ENCODE results near the gene SLC13A3. TPM values are rescaled to one million over a fixed set of nuclear protein-coding genes. Genes with fewer than 3 reads are reported as not detected.

Gene SLC13A3
- total RNA-seq, 1 experiment from 2014 or later, result 17.5 TPM

DNA sequence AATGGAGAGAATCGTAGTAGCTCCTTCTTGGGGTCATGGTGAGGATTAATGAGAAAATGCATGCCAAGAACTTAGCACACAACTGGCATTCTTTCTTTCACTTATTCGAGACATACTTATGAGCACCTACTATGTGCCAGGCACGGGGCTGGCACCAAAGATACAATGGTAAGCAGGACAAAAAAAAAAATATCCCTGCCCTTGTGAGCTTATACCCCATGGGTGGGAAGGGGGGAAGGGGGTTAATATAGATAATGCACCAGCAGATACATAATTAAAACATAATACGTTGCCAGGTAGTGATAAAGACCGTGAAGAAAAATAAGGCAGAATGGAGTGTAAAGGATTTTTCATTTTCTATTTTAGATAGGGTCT lies 8.3 kb downstream of the SLC13A3 start:
- Histone ChIP-seq H3T11ph (ENCODE audit: low read length) (no peak overlapping the region), H3K79me2 (ENCODE audit: insufficient read depth, low read length) (no peaks in the 10 kb centered on the region), H3K9me3 (ENCODE audit: control insufficient read depth, low read depth, low read length) (no peaks in the 10 kb centered on the region), H3K18ac (ENCODE audit: insufficient read length, low read depth, low read length) (no peak overlapping the region), H3K4me1 (ENCODE audit: insufficient read depth, low read length) (no peaks in the 10 kb centered on the region), H3K4me2 (ENCODE audit: insufficient read depth, insufficient read length, low read length) (no peak overlapping the region), H4K8ac (replicated peaks; ENCODE audit: insufficient read length, low read depth, low read length) (no peak overlapping the region), H2BK120ac (ENCODE audit: low read depth, low read length, poor library complexity, severe bottlenecking) (no peak overlapping the region), H3K23me2 (ENCODE audit: insufficient read length, low read depth, low read length, poor library complexity, severe bottlenecking) (no peaks in the 10 kb centered on the region), H3K56ac (ENCODE audit: insufficient read length, low read depth, low read length) (no peak overlapping the region), H2BK5ac (ENCODE audit: insufficient read length, low read length) (no peak overlapping the region), H3K4ac (ENCODE audit: low read depth, low read length) (no peak overlapping the region), H4K20me1 (ENCODE audit: control insufficient read depth, insufficient read depth, insufficient read length) (peaks cover 5% of the 10 kb centered on the region), H3K27ac (ENCODE audit: insufficient read length, low read depth, low read length) (no peak overlapping the region), H3K27me3 (ENCODE audit: insufficient read depth, low read length) (no peaks in the 10 kb centered on the region), H2BK15ac (ENCODE audit: low read depth, low read length) (no peak overlapping the region), H3K79me1 (ENCODE audit: insufficient read depth, low read depth, low read length, poor library complexity, severe bottlenecking) (no peaks in the 10 kb centered on the region), H2AFZ (ENCODE audit: low read length) (no peak overlapping the region), H4K91ac (ENCODE audit: insufficient read length, low read depth, low read length) (no peak overlapping the region), H3K14ac (ENCODE audit: insufficient read depth, low read length) (no peak overlapping the region), H2BK20ac (ENCODE audit: low read depth, low read length, poor library complexity, severe bottlenecking) (no peak overlapping the region), H3K23ac (ENCODE audit: insufficient read length, low read depth, low read length) (no peak overlapping the region), H2AK5ac (ENCODE audit: insufficient read length, low read length) (no peak overlapping the region), H4K5ac (ENCODE audit: insufficient read length, low read depth, low read length) (no peak overlapping the region), H2BK12ac (ENCODE audit: insufficient read length, low read depth, low read length) (no peak overlapping the region), H3K9ac (ENCODE audit: extremely low read depth, insufficient read length, low read length) (no peak overlapping the region)
- Mint-ChIP-seq H3K36me3 (ENCODE audit: insufficient read depth in 1 of 3, low read depth in 3 of 3) (peaks cover 0 to 15% (median 0%) of the 10 kb centered on the region in 3 experiments; a peak in 2 of 7 replicates), H3K9me3 (no peaks in the 10 kb centered on the region; a peak in 1 of 5 replicates), H3K27me3 (ENCODE audit: low read depth) (peaks cover 5% of the 10 kb centered on the region; the same call in 1 of the 2 replicates), H3K27ac (no peak overlapping the region), H3K4me3 (no peak overlapping the region), H3K4me1 (peaks cover 34 to 39% of the 10 kb centered on the region in 2 experiments)
- DNase-seq, result no peak
- no CpG with 5 or more reads among the region's 5 CpGs for WGBS (ENCODE audit: extremely low coverage, insufficient read length, low lambda C conversion rate)
- no peak for TF ChIP-seq CTCF (conservative IDR thresholded peaks at IDR 0.05)

All from H9 (cell line).